8988T (cell line): ENCODE measurements around the gene AP2M1.

ENCODE experiments used
- DNase-seq: peaks from one replicate; pipeline ENCODE4 v3.0.0; 2011

AP2M1 gene

DNA sequence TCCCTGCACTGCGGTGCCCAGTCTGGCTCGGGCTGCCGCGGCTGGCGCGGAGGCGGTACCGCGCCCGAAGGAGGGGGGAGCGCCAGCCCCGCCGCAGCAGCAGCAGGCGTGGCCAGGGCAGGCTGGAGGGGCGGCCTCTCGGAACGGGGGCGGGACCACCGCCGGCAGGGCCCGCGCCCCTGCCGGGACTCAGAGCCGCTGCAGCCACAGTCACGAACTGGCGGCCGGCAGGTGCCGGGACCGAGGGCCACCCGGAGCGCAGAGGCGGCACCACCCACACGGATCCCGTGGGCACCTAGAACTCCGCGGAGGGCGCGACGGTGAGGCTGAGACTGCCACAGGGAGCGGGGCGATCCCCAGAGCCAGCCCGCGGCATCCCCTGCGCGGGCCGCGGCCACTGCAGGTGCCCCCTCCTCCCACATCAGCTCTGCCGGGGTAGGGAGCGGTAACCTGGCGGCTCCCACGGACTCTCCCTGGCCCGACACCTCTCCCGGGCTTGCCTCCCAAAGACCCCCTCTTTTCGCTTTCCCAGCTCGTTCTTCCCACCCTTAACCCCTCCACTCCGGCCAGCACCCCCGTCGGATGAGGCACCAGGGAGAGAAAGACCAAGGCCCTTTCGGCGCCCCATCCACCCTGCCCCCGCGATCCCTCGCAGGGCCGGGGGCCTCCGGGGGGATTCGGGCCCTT, 54.9 kb downstream of the AP2M1 start, which contains the start of gene VWA5B2:
Gene VWA5B2, plus strand, starts transcription at position 192 of the 687 bp plus-strand sequence. CDS start 944 bp downstream, outside the sequence.
- peak; percentile 100 for DNase-seq

DNA sequence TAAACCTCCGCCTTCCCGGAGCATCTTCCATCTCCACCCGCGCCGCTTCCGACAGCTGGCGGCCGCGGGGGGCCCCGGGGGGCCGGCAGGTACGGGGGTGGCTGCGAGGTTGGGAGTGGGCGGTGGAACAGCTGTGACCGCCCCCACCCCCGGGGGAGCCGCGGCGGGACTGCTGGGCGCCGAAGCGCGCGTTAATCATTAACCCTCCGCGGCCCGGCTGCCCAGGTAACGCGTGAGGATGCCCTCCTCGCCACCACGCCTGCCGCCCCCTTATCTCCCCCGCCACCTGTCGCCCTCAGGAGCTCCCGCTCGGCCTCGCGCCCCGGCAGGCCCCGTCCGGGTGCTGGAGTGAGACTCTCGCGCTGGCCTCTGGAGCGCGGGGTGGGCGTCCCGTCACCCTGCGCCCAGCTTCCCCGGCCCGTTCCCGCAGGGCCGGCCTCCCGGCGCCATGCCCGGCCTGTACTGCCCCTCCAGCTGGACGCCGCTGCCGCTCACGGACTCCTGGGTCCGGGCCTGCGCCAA, 55.5 kb downstream of the AP2M1 start:
- peak; percentile 80 for DNase-seq

GRCh38 chr3:184230603-184231528, 56.2 kb downstream of the AP2M1 start:
- DNase-seq = peak; percentile 46

DNA sequence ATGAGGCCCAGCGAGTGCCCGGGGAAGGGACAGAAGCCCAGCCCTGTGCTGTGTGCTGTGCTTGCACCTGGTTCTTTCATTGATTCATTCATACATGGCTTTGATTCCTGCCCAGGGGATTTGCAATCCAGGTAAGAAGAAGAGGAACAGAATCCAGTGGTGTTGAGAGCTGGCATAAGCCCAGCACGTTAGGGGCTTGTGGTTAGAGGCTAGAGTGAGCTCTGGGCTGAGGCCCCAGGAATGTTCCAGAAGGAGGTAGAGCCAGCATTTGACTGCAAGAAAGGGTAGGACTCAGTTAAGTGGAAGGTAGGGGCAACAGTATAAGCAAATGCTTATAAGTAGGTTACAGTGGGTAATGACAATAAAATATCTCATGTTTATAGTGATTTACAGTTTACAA, 57.0 kb downstream of the AP2M1 start:
- peak; percentile 42 for DNase-seq

GRCh38 chr3:184233127-184233843, 58.6 kb downstream of the AP2M1 start:
- peak; percentile 23 for DNase-seq
